Activated naive CD4-positive, alpha-beta T cell treated with anti-CD3 and anti-CD28 coated beads, Interleukin-2, amount 50 U/mL, for 24 hours (primary cell): ENCODE results near the gene KLHL42.
"Not testable (repeated sequence)": the region's sequence is repeated elsewhere in the genome, so short reads cannot be mapped to it uniquely, and the experiment has no call there.

Experiments used
- H3K27ac Mint-ChIP-seq: one replicate; pipeline ENCODE4 v1.8.0; 2021; ENCODE audit warnings: mild to moderate bottlenecking, mixed read lengths
- H3K27me3 Mint-ChIP-seq: one replicate; pipeline ENCODE4 v1.8.0; 2021; ENCODE audit warnings: mixed read lengths
- H3K36me3 Mint-ChIP-seq: one replicate; pipeline ENCODE4 v1.8.0; 2021; ENCODE audit warnings: mixed read lengths
- H3K4me1 Mint-ChIP-seq: one replicate; pipeline ENCODE4 v1.8.0; 2021; ENCODE audit warnings: mixed read lengths
- H3K4me3 Mint-ChIP-seq: one replicate; pipeline ENCODE4 v1.8.0; 2021; ENCODE audit warnings: mild to moderate bottlenecking, mixed read lengths
- H3K9me3 Mint-ChIP-seq: one replicate; pipeline ENCODE4 v1.8.0; 2021; ENCODE audit warnings: mixed read lengths

KLHL42 gene, protein sequence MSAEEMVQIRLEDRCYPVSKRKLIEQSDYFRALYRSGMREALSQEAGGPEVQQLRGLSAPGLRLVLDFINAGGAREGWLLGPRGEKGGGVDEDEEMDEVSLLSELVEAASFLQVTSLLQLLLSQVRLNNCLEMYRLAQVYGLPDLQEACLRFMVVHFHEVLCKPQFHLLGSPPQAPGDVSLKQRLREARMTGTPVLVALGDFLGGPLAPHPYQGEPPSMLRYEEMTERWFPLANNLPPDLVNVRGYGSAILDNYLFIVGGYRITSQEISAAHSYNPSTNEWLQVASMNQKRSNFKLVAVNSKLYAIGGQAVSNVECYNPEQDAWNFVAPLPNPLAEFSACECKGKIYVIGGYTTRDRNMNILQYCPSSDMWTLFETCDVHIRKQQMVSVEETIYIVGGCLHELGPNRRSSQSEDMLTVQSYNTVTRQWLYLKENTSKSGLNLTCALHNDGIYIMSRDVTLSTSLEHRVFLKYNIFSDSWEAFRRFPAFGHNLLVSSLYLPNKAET

DNA sequence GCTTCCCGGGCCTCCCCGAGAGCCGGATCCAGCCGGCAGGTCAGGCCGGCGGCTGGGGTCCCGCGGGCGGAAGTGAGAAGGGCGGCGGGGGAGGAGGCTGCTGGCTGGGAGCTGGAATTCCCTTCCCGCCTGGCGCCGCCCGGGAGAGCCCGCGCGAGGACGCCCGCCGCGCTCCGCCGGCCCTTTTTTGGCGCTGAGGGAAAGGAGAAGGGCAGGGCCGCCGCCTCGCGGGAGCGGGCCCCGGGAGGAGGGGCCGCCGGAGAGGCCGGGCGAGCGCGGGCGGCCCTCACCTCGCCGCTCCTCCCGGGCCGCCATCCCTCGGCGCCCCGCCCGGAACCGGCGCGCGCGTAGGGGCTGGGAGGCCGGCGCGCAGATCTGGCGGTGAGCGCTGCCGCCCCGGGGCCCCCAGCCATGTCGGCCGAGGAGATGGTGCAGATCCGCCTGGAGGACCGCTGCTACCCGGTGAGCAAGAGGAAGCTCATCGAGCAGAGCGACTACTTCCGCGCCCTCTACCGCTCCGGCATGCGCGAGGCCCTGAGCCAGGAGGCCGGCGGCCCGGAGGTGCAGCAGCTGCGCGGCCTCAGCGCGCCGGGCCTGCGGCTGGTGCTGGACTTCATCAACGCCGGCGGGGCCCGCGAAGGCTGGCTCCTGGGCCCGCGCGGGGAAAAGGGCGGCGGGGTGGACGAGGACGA is at the start of gene KLHL42, which contains the start of gene MANSC4:
Gene KLHL42 (plus strand): TSS at position 314 of the 692 bp plus-strand sequence. CDS start 98 bp downstream, at position 412.
Gene MANSC4 (minus strand): TSS at position 317 of the 692 bp plus-strand sequence. CDS start 8,960 bp downstream, outside the sequence.
- Mint-ChIP-seq H3K4me1 (peaks cover 41% of the 10 kb centered on the region), H3K27me3 (no peaks in the 10 kb centered on the region), H3K36me3 (peaks cover 8% of the 10 kb centered on the region), H3K9me3 (no peaks in the 10 kb centered on the region), H3K27ac (peak within 1 kb of the TSS; percentile 77), H3K4me3 (peak within 1 kb of the TSS; percentile 87)

DNA sequence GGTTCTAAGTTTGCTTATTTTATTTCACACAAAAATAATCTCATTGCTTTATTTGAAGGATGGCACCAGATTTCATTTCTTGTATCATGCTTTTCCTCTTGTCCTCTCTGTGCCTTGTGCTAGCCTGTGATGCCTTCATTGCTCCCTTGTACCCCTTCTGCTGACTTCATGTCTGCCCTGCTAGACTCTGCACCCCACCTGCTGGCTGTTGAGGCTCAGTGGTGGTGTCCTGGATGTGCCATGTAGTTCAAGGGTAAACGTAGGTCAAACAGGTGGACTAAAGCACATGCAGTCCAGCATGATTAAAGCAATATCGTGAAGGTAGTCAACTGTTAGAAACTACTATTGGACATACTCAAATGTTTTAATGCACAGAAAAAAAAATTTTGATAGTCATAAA is 47.8 kb upstream of the KLHL42 start:
- Mint-ChIP-seq H3K9me3 (no peaks in the 10 kb centered on the region), H3K36me3 (peaks cover 6% of the 10 kb centered on the region), H3K4me1 (no peaks in the 10 kb centered on the region), H3K27me3 (no peaks in the 10 kb centered on the region), H3K27ac (no peak overlapping the region), H3K4me3 (no peak overlapping the region)

DNA sequence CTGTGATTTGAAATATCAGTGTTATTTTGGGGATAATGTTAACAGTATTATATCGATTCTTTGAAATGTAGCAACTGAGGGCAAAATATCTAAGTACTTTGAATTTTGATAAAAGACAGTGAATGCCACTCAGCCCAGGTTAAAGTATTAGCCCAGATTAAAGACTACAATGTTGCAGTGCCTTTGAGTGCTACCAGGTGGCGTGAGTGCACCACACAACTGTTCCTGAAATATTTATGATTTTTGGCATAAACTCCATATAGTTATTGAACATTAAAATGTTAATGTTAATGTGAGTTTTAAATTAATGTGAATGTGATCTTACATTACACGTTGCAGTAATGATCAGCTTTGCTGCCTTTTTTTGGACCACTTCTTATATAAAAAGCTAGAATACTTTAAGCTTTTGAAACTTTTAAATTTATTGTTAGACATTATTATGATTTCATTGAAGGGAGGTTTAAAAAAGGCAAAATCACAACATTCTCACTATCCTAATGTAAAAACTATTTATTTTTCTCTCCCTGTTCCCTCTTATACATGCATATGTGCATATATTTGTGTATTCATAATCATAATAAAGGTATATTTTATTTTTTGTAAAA is 46.9 kb upstream of the KLHL42 start:
- Mint-ChIP-seq H3K9me3 (no peaks in the 10 kb centered on the region), H3K4me3 (no peak overlapping the region), H3K4me1 (no peaks in the 10 kb centered on the region), H3K36me3 (peaks cover 9% of the 10 kb centered on the region), H3K27me3 (no peaks in the 10 kb centered on the region), H3K27ac (no peak overlapping the region)

DNA sequence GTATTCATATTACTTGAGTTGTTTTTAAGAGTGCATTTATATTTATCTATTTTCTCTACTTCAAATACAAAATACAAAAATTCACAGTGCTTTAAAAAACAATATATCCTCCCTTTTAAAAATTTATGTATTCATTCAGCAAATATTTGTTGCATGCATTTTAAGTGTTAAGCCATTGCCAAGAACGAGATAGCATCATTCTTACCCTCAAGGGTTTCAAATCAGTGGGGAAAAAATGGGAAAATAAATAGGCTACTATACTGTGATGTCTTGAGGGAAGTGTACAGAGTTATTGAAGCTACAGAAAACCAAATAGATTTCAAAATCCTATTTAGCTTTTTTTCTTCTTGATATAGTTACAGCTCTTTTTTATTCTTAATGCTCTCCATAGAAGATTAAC is 46.2 kb upstream of the KLHL42 start:
- H3K36me3 Mint-ChIP-seq, result peaks cover 9% of the 10 kb centered on the region
- no peaks in the 10 kb centered on the region for H3K4me1 Mint-ChIP-seq
- H3K4me3 Mint-ChIP-seq, result no peak overlapping the region
- no peak overlapping the region for H3K27ac Mint-ChIP-seq
- no peaks in the 10 kb centered on the region for H3K27me3 Mint-ChIP-seq
- no peaks in the 10 kb centered on the region for H3K9me3 Mint-ChIP-seq

DNA sequence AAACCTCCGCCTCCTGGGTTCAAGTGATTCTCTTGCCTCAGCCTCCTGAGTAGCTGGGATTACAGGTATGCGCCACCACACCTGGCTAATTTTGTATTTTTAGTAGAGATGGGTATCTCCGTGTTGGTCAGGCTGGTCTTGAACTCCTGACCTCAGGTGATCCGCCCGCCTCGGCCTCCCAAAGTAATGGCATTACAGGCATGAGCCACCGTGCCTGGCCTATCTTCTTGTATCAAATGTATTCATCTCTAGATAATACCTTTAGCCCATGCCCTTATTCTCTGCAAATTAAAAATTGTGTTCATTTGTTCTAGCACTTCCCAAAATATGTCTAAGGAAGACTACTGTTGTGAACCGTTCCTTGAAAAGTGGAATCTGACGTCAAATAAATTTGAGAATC is 45.7 kb upstream of the KLHL42 start:
- H3K4me3 Mint-ChIP-seq, H3K27ac Mint-ChIP-seq, H3K27me3 Mint-ChIP-seq, H3K36me3 Mint-ChIP-seq, H3K4me1 Mint-ChIP-seq, H3K9me3 Mint-ChIP-seq: not testable (repeated sequence)

DNA sequence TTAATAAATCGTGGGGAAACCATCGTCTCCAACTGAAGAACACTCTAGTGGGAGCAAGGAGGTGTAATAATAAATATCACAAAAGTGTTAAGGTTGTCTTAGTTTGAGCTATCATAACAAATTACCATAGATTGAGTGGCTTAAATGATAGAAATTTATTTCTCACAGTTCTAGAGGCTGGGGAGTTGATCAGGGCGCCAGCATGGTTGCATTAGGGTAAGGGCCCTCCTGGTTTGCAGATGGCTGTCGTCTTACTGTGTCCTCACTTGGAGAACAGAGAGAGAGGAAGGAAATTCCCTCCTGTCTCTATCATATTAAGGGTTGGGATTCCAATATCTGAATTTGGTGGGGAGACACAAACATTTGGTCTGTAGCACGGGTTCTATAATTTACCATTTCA is 36.4 kb upstream of the KLHL42 start:
- no peak overlapping the region for H3K4me3 Mint-ChIP-seq
- no peaks in the 10 kb centered on the region for H3K27me3 Mint-ChIP-seq
- H3K27ac Mint-ChIP-seq, result no peak overlapping the region
- peaks cover 21% of the 10 kb centered on the region for H3K36me3 Mint-ChIP-seq
- no peaks in the 10 kb centered on the region for H3K9me3 Mint-ChIP-seq
- H3K4me1 Mint-ChIP-seq, result peaks cover 10% of the 10 kb centered on the region

DNA sequence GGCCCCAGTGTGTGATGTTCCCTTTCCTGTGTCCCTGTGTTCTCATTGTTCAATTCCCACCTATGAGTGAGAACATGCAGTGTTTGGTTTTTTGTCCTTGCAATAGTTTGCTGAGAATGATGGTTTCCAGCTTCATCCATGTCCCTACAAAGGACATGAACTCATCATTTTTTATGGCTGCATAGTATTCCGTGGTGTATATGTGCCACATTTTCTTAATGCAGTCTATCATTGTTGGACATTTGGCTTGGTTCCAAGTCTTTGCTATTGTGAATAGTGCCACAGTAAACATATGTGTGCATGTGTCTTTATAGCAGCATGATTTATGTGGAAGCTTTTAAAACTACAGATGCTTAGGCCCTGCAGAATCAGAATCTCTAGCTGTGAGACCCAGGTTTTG is 34.3 kb upstream of the KLHL42 start:
- H3K9me3 Mint-ChIP-seq, H3K4me3 Mint-ChIP-seq, H3K27ac Mint-ChIP-seq, H3K27me3 Mint-ChIP-seq: not testable (repeated sequence)
- Mint-ChIP-seq H3K36me3 (peaks cover 21% of the 10 kb centered on the region), H3K4me1 (peaks cover 10% of the 10 kb centered on the region)

DNA sequence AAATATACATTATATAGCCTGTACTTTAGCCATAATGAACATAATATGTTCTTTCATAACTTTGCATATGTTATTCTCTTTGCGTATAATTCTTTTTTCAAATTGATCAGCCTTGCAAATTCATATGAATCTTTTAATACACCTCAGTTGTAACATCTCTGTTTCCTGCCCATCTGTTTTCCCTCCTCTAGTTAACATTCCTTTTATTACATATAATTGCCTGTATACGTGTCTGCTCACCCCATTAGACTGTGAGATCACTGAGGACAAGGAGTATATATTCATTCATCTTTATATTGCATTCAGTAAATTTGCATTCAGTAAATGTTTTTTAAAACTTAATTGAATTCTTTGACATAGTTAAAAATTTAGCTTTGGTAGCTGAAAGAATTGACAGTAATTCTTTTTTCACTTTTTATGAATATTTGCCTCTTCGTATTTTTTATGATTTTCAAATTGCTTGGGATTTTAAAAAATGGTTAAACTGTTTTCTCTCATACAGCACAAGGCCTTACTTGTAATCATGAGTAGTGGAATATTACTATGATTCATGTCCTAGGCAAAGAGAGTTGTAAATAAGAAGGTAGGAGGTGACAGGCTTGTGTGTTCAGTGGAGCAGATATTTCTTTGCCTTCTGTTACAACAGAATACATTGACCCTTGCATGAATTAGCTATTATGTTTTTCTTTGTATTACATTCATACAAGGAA is 32.8 kb upstream of the KLHL42 start:
- Mint-ChIP-seq H3K36me3 (peaks cover 18% of the 10 kb centered on the region), H3K4me3 (no peak overlapping the region), H3K9me3 (no peaks in the 10 kb centered on the region), H3K27me3 (no peaks in the 10 kb centered on the region), H3K27ac (peak overlapping the region; percentile 42), H3K4me1 (peaks cover 10% of the 10 kb centered on the region)

DNA sequence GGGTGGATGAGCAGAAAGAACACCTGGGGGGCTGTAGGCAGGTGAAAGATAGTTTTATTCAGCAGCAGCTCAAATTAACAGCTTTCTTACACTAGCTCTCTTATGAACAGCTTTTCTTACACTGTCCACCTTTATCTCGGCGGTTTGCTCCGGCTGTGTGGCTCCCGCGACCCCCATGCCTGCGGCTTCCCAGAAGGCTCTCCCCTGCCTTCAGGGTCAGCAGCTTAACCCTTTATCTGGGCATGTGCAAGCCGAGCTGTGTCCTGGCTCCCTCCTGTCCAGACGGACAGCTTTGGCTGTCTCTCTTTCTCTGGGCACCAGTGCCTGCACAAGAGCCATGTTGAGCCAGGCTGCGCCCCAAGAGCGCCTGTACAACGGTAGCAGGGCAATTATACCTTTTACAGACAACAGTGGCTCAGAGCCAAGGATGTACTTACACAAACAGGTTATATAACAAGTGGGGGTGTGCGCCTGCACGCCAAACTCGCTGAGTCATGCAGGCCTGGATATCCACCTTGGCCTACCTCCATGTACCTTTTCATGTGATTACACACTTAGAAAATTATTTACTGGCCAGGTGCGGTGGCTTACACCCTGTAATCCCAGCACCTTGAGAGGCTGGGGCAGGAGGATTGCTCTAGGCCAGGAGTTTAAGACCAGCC is 28.5 kb upstream of the KLHL42 start:
- no peak overlapping the region for H3K27ac Mint-ChIP-seq

DNA sequence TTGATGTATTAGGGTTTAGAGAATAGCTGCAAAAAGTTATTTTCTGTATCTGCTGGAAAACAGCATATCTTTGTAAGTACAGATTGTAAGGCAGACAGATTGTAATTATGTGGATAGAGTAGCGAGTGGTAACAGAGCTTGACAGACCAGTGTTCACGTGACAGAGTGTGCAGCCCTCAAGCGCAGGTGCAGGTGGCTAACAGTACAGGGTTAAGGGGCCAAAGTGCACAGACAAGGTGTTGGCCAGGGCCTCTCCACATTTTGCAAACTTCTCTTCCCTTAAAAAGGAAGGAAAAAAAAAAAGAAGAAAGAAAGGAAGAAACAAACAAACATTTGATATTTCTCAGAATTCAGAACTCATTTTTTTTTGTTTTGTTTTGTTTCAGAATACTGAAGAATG is 25.2 kb upstream of the KLHL42 start:
- Mint-ChIP-seq H3K36me3 (peaks cover 13% of the 10 kb centered on the region), H3K4me3 (no peak overlapping the region), H3K27ac (peak overlapping the region; percentile 76), H3K9me3 (no peaks in the 10 kb centered on the region), H3K27me3 (no peaks in the 10 kb centered on the region), H3K4me1 (no peaks in the 10 kb centered on the region)

More for the DNA sequence above, 28.5 kb upstream of the KLHL42 start:
- H3K9me3 Mint-ChIP-seq, result no peaks in the 10 kb centered on the region
- no peak overlapping the region for H3K4me3 Mint-ChIP-seq
- peaks cover 16% of the 10 kb centered on the region for H3K36me3 Mint-ChIP-seq
- peaks cover 10% of the 10 kb centered on the region for H3K4me1 Mint-ChIP-seq
- H3K27me3 Mint-ChIP-seq, result no peaks in the 10 kb centered on the region

DNA sequence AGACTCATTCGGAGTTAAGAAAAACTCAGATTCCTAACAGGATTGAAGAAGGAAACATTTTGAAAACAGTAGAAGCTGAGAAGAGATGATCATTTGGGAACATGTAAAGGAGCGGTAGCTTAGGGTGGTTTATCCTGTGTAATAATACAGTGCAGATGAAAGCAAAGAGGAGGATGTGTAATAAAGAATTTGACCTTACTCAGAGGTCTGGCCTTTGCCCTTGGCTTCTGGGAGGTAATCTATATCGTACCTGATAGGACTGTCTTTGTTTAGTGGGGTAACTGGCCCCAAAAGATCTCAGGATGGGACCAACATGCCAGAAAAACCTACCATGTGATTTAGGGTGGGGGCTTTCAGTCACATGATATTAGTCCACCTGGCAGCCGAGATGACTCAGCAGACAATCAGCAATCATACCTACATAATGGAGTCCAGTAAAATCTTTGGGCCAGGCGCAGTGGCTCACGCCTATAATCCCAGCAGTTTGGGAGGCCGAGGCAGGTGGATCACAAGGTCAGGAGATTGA is 23.3 kb upstream of the KLHL42 start:
- H3K27ac Mint-ChIP-seq, result peak overlapping the region; percentile 51
- H3K4me1 Mint-ChIP-seq, result no peaks in the 10 kb centered on the region
- no peaks in the 10 kb centered on the region for H3K27me3 Mint-ChIP-seq
- H3K4me3 Mint-ChIP-seq, result no peak overlapping the region
- peaks cover 13% of the 10 kb centered on the region for H3K36me3 Mint-ChIP-seq
- no peaks in the 10 kb centered on the region for H3K9me3 Mint-ChIP-seq

DNA sequence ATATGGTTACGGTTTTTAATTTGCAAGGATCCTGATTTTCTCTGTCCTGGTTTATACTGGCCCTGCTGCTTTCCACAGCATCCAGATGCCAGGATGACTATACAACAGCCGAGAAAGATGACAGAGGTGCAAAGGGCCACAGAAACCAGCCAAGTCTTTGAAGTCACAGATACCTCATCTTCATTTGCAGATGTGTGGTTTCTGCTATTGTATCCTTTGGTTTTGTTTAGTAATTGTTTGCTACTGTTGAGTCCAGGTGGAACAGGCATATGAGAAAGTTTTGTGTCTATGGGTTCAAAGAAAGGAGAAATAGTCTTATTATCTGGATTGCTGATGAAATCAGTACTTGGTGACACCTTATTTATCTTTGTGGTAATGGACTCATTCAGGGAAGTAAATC is 17.3 kb upstream of the KLHL42 start:
- Mint-ChIP-seq H3K9me3 (no peaks in the 10 kb centered on the region), H3K27ac (no peak overlapping the region), H3K36me3 (no peaks in the 10 kb centered on the region), H3K27me3 (no peaks in the 10 kb centered on the region), H3K4me3 (no peak overlapping the region), H3K4me1 (no peaks in the 10 kb centered on the region)

DNA sequence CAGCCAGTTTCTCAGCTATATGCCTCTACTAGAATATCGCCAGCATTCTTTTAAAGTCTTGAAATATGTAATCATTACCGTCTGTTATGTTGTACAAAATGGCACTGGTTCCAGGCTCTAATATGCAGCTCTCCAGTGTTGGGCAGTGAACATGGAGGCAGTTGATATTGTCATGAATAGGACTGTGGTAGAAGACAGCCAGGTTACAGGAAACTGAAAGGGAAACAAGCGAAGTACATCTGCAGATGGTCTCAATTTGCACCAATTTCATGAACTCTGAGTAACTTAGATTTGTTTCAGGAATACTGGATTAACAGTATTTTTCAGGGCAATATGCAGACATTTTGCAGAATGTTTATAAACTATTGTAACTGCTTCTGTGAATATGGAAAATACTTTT is 13.4 kb upstream of the KLHL42 start:
- Mint-ChIP-seq H3K9me3 (no peaks in the 10 kb centered on the region), H3K27ac (no peak overlapping the region), H3K4me1 (peaks cover 5% of the 10 kb centered on the region), H3K4me3 (no peak overlapping the region), H3K27me3 (no peaks in the 10 kb centered on the region), H3K36me3 (no peaks in the 10 kb centered on the region)

DNA sequence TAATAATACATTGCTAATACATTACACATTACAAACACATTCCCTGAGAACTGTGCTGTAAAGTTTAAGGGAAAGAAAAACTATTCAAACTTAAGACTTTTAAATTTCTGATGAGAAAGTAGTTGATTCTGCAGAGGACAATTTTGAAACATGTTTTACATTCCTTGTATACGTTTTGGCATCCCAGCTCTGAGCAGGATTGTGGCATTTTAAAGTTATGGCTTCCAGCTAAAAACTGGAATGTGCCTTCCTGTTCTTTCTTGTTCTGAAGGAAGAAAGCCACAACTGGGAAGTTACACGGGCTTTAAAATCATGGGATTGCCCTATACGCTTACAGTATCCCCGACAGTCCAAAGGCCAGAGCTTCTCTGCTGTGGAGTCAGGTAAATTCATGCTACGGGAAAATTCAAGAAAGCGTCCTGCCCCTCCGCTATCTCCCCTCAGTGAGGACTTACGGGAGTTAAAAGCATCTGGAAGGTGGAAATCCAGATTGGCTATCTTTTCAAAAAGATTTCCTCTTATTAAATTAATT is 10.8 kb upstream of the KLHL42 start:
- Mint-ChIP-seq H3K27me3 (no peaks in the 10 kb centered on the region), H3K4me3 (no peak overlapping the region), H3K9me3 (no peaks in the 10 kb centered on the region), H3K27ac (no peak overlapping the region), H3K36me3 (no peaks in the 10 kb centered on the region), H3K4me1 (peaks cover 5% of the 10 kb centered on the region)
